GM12874 (cell line): ENCODE measurements around the gene AFF1.

Experiments
- CTCF ChIP-seq: IDR thresholded peaks from 2 replicates; pipeline ENCODE4 v1.5.1; 2011; ENCODE audit warnings: low read depth, mild to moderate bottlenecking, control low read depth, low read length, moderate library complexity; ENCODE audit not compliant: insufficient read depth

AFF1 gene

GRCh38 chr4:87032884-87033533 lies 98.2 kb downstream of the AFF1 start:
- TF ChIP-seq CTCF = no peak

DNA sequence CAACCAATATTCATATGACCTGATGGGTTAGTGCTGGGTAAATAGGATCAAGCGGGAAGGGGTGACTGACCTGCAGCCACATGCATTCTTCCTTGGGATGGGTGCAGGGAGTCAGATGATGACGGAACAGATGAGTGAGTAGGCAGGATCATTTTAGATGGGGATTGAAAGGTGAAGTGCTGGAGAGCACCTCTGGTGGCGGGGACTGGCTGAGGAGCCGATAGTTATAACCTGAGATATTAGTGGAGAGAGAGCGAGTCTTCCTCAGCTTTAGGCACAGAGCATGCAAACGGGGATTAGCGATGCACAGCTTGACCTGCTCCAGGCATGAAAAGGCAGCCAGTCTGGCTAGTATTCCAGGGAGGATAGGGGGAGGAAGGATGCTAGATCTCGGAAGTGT lies 99.1 kb downstream of the AFF1 start:
- no peak for TF ChIP-seq CTCF

DNA sequence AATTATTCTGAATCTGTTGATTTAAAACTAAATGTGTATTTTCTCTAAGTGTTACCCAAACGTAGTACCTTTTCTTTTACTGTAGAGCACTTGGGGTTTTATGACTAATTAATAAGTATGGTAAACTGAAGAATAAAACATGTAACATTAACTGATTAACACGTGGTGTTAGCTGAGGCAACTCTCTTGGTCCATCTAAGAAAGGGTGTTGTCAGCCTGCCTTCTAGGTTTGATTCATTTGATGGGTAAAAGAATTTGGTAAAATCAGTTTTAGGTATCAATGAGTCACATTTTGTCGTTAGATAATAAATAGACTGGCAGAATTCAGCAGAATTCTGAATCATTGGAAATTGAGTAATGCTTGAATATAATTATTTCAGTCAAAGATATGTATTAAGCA lies 99.7 kb downstream of the AFF1 start:
- no peak for TF ChIP-seq CTCF

GRCh38 chr4:87035881-87036509 lies 101.2 kb downstream of the AFF1 start:
- no peak for TF ChIP-seq CTCF

GRCh38 chr4:87036713-87037112 lies 101.9 kb downstream of the AFF1 start:
- no peak for TF ChIP-seq CTCF

- no peak for TF ChIP-seq CTCF
Measured at GRCh38 chr4:87037671-87038334, 103.0 kb downstream of the AFF1 start.

- no peak for TF ChIP-seq CTCF
Measured at GRCh38 chr4:87038837-87039615, 104.2 kb downstream of the AFF1 start.
